Glomerular endothelial cell (primary cell): ENCODE measurements around the gene HIGD1C. TPM values are rescaled to one million over a fixed set of nuclear protein-coding genes. Genes with fewer than 3 reads are reported as not detected.
"Not testable (repeated sequence)": the region's sequence is repeated elsewhere in the genome, so short reads cannot be mapped to it uniquely, and the experiment has no call there.

Source experiments
- DNase-seq: peaks from one replicate; pipeline ENCODE4 v3.0.0-alpha.2; 2011; ENCODE audit warnings: low read depth, low spot score; ENCODE audit errors: extremely low read depth
- total RNA-seq: library from RNA; depleted of rRNA; stranded (reverse); fragments of >200 nt; gene quantifications from 2 replicates; pipeline ENCODE4 v1.2.3, GENCODE V29; 2015

HIGD1C gene
- total RNA-seq, 1 donor from 2014 or later = not detected

DNA sequence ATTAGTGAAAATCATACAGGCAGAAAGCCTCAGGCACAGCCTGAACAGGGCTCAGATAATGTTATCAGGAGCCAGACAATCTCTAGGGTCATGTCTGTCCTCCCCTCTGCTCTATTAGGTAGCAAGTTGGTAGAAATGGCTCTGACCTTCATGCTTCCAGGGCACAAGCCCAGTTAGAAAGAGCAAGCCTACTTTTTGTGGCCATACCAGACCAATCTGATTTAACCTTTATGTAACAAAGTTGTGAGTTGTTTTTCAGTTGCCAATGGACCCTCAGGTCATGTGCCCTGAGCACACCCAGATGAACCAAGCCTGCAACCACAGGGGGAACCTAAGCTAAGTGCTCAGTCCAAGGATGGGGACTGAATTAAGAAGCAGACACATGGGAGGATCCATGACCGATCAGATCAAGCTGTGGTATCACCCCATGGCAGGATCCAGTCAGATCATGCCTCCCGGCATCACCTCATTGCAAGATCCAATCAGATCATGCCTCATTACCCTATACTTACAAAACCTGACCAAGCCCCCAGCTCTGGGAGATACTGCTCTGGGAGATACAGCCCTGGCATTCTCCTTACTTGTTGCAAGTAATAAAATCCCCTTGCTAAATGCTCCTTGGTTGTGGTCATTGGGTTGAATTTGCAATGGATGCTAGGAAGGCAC lies 18.8 kb upstream of the HIGD1C start:
- no peak for DNase-seq

DNA sequence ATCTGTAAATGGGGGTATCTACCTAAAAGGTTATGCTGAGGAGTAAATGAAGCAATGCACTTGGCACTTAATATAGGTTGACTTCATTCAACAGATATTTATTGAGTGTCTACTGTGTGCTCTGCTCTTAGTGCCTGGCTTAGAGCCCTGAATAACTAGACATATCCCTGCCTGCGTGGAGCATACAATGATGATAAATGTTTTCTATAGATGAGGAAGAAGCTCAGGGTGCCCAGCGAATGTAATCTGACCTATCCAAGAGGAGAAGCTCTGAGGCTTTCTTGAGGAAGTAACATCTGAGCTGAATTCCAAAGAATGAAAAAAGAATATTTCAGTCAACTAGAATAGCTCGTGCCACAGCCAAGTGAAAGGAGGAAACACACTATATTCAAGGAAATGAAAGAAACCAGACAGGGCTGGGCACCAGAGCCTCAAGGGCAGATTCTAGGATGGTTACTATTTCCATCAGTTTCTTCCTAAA lies 17.9 kb upstream of the HIGD1C start:
- DNase-seq = no peak

DNA sequence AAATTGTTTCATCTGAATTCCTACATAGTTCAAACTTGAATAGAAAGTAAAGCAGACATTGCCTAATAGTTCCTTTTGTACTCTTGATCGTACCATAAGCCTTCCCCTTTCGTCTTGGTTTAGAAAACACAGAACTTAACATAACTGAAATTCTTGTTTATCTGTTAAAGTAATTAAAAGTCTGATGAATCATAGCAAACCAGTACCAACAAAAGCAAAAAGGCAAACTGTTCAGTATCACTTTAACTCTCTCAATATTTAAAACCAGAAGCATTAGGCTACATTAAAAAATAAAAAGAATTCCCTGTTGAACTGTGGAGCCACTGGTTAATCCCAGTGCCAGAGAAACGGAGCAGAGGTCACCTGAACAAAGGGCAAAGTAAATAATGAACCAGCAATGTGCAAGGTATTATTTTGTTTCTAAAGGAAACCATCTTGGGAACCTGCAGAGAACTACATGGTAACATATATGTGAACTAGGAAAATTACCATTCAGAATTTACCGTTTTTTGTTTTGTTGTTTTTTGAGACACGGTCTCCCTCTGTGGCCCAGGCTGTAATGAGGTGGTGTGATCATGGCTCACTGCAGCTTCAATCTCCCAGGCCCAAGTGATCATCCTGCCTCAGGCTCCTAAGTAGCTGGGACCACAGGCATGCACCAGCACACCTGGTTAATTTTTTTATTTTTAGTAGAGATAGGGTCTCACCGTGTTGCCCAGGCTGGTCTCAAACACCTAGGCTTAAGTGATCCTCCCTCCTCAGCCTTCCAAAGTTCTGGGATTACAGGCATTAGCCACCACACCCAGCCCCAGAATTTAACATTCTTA lies 17.1 kb upstream of the HIGD1C start:
- no peak for DNase-seq

DNA sequence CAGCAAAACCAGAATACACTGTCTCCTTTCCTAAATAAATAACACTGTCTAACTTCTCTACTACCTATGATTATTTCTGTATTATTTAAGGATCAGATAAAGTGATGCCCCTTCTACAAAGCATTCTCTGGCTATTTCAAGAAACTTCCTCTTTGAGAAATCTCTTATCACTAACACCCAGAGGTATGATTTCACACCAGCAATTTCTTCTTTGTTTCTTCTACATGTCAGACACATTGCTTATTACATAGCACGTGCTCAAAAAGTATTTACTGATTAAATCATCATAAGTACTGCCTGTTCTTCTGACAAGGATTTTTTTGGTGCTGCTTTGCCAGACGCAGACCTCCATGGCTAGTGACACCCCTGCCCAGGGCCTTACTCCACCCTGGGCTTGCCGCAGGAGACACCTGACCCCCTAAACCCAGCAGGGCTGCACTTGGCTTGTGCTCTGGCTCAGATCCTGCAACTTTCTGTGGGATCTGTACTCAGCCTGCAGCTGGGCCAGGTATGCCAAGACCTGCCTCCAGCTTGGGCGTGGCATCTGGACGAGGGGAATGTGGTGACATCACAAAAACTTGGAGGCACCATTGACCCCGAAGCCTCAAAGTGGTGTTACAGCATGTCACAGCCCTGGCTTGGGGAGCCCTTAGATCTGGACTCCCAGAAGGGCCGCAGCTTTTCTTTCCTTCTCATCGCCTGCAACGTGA lies 15.4 kb upstream of the HIGD1C start:
- DNase-seq = no peak

DNA sequence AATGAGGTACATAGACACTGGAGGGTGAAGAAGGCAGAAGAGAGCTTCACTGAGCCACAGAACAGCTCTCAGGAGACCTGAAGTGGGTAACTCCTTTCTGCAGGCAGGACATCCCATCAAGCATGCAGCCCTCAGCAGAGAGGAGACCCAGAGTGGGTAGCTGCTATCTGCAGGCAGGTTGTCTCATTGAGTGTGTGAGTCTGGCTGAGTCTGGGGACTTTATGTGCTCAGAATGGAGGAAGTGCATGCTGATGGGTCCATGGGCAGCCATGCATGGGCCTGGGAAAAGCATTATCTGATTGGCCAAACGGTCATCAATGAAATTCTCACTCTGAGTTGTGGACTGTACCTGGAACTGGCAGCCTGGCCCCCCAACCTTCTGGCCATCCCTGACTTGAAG lies 14.7 kb upstream of the HIGD1C start:
- no peak for DNase-seq

DNA sequence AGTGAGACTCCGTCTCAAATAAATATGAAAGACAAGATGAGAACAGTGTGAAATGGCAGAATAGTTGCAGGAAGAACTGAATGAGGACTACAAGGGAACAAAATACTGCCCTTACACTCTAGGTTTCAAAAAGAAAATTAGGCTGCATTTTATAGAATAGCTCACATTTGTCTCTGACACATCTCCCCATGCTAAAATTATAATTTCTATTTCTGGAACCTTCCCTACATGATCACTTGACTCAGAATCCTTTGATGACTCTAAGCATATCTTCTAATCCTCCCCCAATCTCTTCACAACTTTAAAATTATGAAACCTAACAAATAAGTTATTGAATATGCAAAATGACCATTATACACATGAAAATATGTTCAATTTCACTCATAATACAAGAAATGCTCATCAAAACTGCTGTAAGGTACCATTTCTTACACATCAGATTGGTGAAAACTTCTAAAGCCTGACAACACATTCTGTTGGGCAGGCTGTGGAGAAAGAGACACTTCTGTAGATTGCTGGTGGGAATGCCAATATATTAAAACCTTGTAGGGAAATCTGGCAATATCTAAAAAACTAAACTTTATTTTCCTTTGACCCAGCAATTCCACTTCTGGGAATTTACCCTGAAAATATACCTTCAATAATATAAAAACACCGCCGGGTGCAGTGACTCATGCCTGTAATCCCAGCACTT lies 4.3 kb upstream of the HIGD1C start:
- no peak for DNase-seq

DNA sequence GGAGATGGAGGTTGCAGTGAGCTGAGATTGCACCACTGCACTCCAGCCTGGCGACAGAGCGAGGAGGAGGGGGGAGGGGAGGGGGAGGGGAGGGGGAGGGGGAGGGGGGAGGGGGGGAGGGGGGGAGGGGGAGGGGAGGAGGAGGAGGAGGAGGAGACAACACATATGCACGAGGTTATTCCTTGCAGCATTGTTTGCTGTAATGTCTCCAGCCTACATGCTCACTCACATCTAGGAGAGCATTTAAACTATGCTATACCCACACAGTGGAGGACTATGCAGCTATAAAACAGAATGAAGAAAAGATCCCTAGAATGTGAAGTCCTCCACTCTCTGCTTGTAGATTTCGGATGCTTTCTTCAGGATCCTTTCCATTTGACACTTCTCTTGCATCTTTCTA lies 3.5 kb upstream of the HIGD1C start:
- no peak for DNase-seq

DNA sequence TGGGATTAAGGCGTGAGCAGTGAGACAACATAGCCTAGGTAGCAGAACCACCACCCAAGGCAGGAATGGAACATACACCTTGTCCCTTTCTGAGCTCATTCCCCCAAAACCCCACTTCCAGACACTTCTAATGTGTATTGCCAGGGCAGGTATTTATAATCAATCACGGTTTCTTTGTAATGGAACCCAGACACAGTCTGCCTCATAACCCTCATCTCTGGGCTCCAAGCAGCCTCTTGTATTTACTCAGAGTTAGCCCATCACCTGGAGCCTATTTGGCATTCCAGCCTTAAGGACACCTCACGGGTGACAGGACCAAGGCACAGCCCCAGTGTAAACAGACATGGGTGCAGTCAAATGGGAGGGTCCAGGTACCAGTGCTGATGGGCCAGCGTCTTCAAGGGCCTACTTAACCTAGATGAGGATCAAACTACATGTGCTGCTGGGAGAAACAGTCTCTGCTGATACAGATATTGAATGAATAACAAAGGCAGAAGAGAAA lies 2.5 kb upstream of the HIGD1C start:
- no peak for DNase-seq

DNA sequence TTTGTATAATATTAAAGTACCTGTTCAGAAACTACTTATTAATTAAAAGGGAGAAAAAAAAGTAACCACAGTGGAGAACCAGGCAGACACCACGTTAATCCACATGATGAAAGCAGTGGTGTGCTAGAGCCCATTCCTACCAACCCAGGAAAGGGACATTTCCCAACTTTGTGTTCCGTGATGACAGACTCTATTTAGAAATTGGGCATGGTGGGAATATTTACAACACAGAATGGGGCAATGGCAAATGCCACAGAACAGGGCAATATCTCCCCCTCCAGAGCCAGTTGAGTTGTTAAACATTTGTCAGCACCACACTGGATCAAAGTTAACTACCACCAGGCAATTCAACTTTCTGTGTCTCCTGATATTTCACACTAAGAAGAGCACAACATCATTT lies 1.2 kb upstream of the HIGD1C start:
- no peak for DNase-seq

DNA sequence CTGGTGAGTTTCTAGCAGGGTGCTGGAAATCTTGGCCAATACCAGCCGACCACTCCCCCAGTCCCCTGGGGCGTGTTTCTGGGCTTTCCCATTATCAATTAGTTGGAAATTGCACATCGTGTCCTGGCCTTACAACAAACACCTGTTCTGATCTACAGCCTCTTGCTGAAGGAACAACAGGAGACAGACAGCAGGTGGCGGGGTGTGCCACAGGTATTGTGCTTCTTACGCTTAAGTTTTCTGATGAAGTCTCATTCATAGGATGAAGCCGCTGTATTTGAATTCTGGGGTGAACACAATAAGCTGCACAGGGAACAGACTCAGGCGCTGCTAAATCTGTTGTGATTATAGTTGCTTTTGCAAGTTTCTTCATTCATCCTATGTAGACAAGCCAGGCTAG lies 703 bp downstream of the HIGD1C start:
- DNase-seq = no peak

DNA sequence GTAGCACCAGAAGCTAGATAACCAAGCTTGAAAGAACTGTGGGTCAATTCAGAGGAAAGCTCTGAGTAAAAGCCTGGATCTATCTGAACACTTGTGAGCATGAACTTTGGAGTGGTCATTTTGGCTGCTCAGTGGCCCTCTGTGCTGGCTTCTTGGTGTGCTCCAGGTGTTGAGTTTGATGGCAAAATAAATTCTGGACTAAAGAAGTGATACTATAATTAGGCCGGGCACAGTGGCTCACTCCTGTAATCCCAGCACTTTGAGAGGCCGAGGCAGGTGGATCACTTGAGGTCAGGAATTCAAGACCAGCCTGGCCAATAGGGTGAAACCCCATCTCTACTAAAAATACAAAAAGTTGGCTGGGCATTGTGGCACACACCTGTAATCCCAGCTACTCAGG lies 2.4 kb downstream of the HIGD1C start:
- DNase-seq = not testable (repeated sequence)

DNA sequence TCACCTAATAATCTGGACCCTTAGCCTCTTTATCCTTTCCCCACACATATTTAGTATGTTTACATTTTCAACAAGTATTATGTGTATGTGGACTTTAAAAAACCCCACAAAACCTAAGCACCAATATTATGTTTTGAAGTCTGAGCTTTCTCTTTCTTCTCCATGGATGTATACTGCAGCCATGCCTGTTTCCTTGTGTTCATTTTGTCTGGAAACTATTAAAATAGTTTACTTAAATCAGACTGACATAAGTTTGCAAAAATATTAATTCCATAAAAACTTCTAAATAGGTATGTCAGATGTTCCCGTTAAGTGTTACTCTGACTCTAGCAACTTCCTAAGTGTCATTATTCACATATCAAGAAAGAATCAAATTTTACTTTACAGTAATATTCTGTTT lies 2.9 kb downstream of the HIGD1C start:
- no peak for DNase-seq

DNA sequence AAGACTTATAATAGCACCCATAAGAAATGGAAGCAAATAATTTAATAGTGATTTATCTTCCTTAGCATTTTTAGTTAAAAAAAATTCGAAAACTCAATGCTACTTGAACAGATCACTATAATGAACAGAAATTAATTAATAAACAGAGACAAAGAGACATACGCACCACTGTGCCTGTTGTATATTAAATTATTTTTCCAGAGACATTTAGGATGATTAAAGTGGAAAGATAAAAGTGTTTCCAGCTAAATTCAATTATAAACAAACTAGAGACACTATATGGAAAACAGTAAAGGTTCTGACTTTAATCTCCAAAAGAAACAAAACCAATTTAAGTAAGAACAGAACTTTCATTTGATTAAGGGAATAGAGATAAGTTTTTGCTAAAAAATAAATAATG lies 3.4 kb downstream of the HIGD1C start:
- DNase-seq = no peak

DNA sequence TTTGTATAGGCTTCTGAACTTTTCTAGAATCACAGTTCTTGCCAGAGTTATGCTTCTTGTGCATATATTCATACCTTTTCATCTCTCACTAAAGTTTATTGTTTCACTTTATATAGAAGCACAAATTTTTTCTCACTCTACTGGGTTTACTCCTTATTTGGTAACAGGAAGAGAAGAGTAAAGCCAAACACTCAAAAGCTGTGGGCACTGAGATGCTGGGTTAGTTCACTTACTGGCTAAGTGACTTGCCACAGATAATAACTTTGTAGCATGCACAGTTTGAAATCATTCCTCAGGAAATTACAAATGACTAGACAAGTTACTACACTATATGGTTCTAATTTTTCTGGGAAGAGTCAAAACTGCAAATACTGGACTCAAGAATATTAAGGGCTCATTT lies 7.8 kb downstream of the HIGD1C start:
- no peak for DNase-seq

DNA sequence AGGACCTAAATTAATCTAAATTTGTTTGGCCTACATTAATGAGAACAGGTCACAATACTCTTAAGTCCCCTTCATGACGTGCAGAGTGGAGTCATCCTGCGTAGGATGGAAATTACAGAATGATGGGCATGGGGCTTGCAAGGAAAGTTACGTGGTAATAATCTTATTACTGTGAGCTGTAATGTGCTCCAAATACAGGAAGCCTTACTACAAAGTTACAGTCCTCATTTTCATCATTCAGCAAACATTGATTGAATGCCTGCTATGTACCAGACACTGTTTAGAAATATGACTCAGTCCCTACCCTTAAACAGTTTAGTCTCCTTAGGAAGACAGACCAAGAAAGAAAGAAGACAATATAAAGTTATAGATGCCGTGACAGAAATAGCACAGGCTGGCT lies 9.4 kb downstream of the HIGD1C start:
- DNase-seq = no peak

DNA sequence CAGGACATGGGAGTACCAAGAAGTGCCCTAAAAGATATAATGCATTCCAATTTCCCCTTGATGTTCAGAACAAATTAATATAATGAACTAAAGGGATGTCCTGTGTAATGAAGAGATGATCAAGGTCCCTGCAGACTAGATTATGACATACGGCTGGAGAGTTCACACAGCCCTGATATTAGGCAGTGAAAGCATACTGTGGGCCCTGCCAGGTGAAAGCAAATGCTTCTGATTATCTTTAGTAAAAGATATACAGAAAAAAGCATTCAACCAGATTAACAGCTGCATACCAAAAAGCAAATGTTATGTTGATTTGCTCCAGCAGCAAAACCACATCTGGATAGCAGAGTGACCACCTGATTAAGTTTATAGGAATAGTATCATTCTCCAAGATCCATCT lies 12.1 kb downstream of the HIGD1C start:
- DNase-seq = no peak

DNA sequence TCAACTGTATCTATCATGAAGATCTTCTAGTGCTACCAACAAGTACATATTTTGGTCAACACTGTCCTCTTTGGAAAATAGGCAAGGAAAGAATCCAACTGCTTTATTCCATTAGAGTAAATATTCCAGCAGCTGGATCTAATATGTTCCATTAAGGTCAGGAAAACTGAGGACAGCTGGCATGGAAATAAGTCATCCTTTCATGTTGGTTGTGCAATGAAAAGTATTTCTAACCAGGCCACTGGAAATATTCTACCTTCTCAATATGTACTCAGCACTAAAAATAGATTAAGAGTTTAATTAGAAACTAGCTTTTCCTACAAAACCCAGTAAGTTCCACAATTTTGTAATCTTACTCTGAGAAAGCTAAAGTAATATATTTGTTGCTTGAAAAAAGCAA lies 19.6 kb downstream of the HIGD1C start:
- DNase-seq = no peak

DNA sequence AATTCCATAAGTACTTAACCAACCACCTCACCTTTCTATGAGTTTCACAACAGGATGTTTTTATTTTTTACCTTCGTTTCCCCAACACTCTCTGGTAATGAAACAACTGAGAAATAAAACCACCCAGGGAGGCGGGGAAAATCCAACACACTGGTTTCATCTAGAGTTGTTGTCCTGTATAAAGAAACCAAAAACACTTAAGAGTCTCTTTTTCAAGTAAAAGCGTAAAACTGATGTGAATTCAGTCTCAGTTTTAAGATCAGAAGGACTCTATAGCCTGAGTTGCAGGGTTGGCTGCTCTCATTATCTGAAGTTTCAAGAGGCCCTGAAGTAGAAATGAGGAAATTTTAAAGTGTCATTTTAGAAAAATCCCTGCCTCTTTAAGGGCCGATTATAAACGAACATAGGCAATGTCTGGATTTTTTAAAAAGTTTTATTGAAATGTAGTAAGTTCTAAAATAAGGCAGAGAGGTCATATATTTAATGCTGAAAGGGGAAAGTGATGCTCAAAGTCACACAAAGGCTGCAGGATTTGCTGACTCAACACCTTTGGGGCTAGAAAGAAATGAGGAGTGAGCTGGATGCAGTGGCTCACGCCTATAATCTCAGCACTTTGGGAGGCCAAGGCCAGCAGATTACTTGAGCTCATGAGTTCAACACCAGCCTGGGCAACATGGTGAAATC lies 27.2 kb downstream of the HIGD1C start:
- DNase-seq = no peak

DNA sequence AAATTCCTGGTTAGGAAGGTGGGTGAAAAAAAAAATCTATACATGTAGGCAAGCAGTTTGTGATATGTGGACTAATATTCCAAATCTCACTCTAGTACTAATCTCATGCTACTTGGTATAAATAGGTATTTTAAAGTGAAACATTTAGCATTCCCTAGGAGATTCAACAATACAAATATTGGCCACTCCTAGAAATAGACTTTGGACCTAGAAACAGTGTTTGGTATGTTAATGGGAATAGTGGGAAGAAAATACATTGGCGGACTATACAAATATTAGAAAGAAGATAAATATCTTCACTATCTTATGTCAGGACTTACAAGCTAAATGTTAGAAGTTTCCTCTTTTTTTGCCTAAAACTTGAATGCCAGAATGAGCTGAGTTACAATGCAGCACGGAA lies 28.2 kb downstream of the HIGD1C start:
- no peak for DNase-seq
